K562 (cell line): ENCODE measurements around the gene ADAT1. TPM values are rescaled to one million over a fixed set of nuclear protein-coding genes. Genes with fewer than 3 reads are reported as not detected.
A peak's percentile ranks its signal among the peaks of the same experiment; 100 is the strongest.

Source experiments
- ATAC-seq: fragments of 200-7000 bp; cut with Tn5 transposase; 3 replicates; pipeline ENCODE4 v1.9.1; 2020; ENCODE audit warnings: moderate library complexity
- BruUV-seq: library from RNA; stranded (reverse); fragments of 400-500 nt; replicated peaks from 2 replicates; lab custom pipeline; 2021; lab: Mats Ljungman, UMichigan
- CTCF ChIA-PET: fragments of 300-600 bp; formaldehyde crosslinking; extraction: SDS; loops from one replicate; lab custom pipeline; 2021; ENCODE audit warnings: low intra/inter-chr PET ratio; lab: Yijun Ruan, JAX
- POLR2A ChIA-PET: fragments of 300-600, 350-650 bp; sonication (Branson Sonifier 250); formaldehyde crosslinking; extraction: SDS; loops from one replicate; lab custom pipeline; 2021; ENCODE audit warnings: antibody characterized with exemption, inconsistent platforms; lab: Yijun Ruan, JAX
- DNase-seq, 4 experiments: peaks; one replicate each; pipeline versions ENCODE4 v3.0.0 to v3.0.0-alpha.2; 2011 to 2018; ENCODE audit warnings: low spot score in 3 of 4, mixed read lengths in 3 of 4; ENCODE audit errors: extremely low read depth in 1 of 4
- FAIRE-seq: peaks from 2 replicates; lab custom pipeline; 2011; peaks lifted over from hg19 to GRCh38; lab: Jason Lieb, UNC
- H2AFZ ChIP-seq: 2 replicates; pipeline ENCODE4 v1.6.0; 2011; ENCODE audit warnings: low read depth, low read length, control low read depth, inconsistent platforms
- H3K27ac ChIP-seq: fragments of 200-600 bp; 3 replicates; pipeline ENCODE4 v1.8.0; 2011; ENCODE audit warnings: low read depth, mild to moderate bottlenecking, control low read depth, inconsistent platforms, low read length, moderate library complexity, mixed read lengths; ENCODE audit errors: extremely low read depth
- H3K27me3 ChIP-seq, 2 experiments: fragments of 300-600 bp in 1 of 2; 2 replicates in 1 of 2; 3 replicates in 1 of 2; pipeline versions ENCODE4 v1.6.0 to v1.8.0; 2011; ENCODE audit warnings: inconsistent platforms in 2 of 2, low read length in 2 of 2, mild to moderate bottlenecking in 1 of 2, mixed read lengths in 1 of 2, moderate library complexity in 1 of 2; ENCODE audit not compliant: control insufficient read depth in 2 of 2, insufficient read depth in 2 of 2
- H3K36me3 ChIP-seq: fragments of 300-600 bp; 3 replicates; pipeline ENCODE4 v1.8.0; 2011; ENCODE audit warnings: mild to moderate bottlenecking, low read length, inconsistent platforms; ENCODE audit not compliant: control insufficient read depth, insufficient read depth
- H3K4me1 ChIP-seq, 2 experiments: fragments of 200-600 bp in 1 of 2; replicated peaks in 1 of 2; 2 replicates in 1 of 2; 3 replicates in 1 of 2; pipeline versions ENCODE4 v1.5.1 to v1.8.0; 2011; ENCODE audit warnings: inconsistent platforms in 2 of 2, low read length in 2 of 2, mild to moderate bottlenecking in 1 of 2, mixed read lengths in 1 of 2, moderate library complexity in 1 of 2; ENCODE audit not compliant: control insufficient read depth in 2 of 2, insufficient read depth in 2 of 2
- H3K4me2 ChIP-seq: 2 replicates; pipeline ENCODE4 v1.6.1; 2011; ENCODE audit warnings: low read length, control low read depth, inconsistent platforms, mixed read lengths; ENCODE audit not compliant: insufficient read depth
- H3K4me3 ChIP-seq: fragments of 200-600 bp; sonication (generic), shearing (Covaris generic); 2 replicates; pipeline ENCODE4 v1.5.1; 2016; ENCODE audit warnings: control low read depth, inconsistent platforms
- H3K79me2 ChIP-seq: fragments of 200-600 bp; 3 replicates; pipeline ENCODE4 v1.8.0; 2011; ENCODE audit warnings: low read length, inconsistent platforms; ENCODE audit not compliant: control insufficient read depth, insufficient read depth
- H3K9ac ChIP-seq, 2 experiments: 2 replicates each; pipeline versions ENCODE4 v1.6.0 to v1.6.1; 2011; ENCODE audit warnings: low read depth in 2 of 2, low read length in 2 of 2, control low read depth in 1 of 2, inconsistent platforms in 1 of 2, mild to moderate bottlenecking in 1 of 2, mixed read lengths in 1 of 2; ENCODE audit not compliant: insufficient read depth in 1 of 2
- H3K9me1 ChIP-seq: one replicate; pipeline ENCODE4 v1.6.0; 2011; ENCODE audit warnings: inconsistent platforms, mild to moderate bottlenecking, low read length, moderate library complexity; ENCODE audit not compliant: control insufficient read depth, insufficient read depth
- H3K9me3 ChIP-seq: replicated peaks from 2 replicates; pipeline ENCODE4 v1.5.1; 2011; ENCODE audit warnings: low read depth, low read length, inconsistent platforms; ENCODE audit not compliant: control insufficient read depth, insufficient read depth
- H4K20me1 ChIP-seq: replicated peaks from 2 replicates; pipeline ENCODE4 v1.6.1; 2011; ENCODE audit warnings: low read length, inconsistent platforms, mixed read lengths; ENCODE audit not compliant: control insufficient read depth, insufficient read depth
- CSDE1 ChIP-seq, 2 experiments: fragments of 450-650 bp; IDR thresholded peaks; 2 replicates each; pipeline ENCODE4 v1.6.1; 2016; ENCODE audit warnings: mild to moderate bottlenecking in 1 of 2
- KLF16 ChIP-seq: IDR thresholded peaks from 2 replicates; pipeline ENCODE4 v1.6.1; 2016; ENCODE audit warnings: antibody characterized with exemption
- OTX1 ChIP-seq: fragments of 450-650 bp; formaldehyde crosslinking; IDR thresholded peaks from 2 replicates; pipeline ENCODE4 v1.4.0; 2022; ENCODE audit warnings: mild to moderate bottlenecking
- PRMT5 ChIP-seq: sonication (generic); formaldehyde crosslinking; IDR thresholded peaks from 2 replicates; pipeline ENCODE4 v1.5.0; 2020; ENCODE audit warnings: missing genetic modification reagents
- RAD21 ChIP-seq, 2 experiments: fragments of 250-450 bp in 1 of 2; fragments of 450-650 bp in 1 of 2; sonication (Bioruptor Pico) in 1 of 2; formaldehyde crosslinking in 1 of 2; IDR thresholded peaks in 1 of 2; conservative IDR thresholded peaks in 1 of 2; 2 replicates each; pipeline versions ENCODE4 v1.4.0 to v1.8.0; 2020 to 2022; ENCODE audit warnings: mild to moderate bottlenecking in 2 of 2, moderate library complexity in 1 of 2
- RBM25 ChIP-seq: fragments of 200-400 bp; formaldehyde crosslinking; IDR thresholded peaks from 2 replicates; pipeline ENCODE4 v1.6.1; 2018; ENCODE audit warnings: low read length, low read depth, moderate library complexity; ENCODE audit not compliant: severe bottlenecking
- SOX6 ChIP-seq: fragments of 450-650 bp; IDR thresholded peaks from 2 replicates; pipeline ENCODE4 v1.6.1; 2014; ENCODE audit warnings: mild to moderate bottlenecking
- TBL1XR1 ChIP-seq, 2 experiments: IDR thresholded peaks; 2 replicates each; pipeline ENCODE4 v1.6.1; 2012; ENCODE audit warnings: improper control_type of control experiment in 2 of 2, low read length in 2 of 2, mild to moderate bottlenecking in 1 of 2
- ZNF561 ChIP-seq: fragments of 450-650 bp; formaldehyde crosslinking; conservative IDR thresholded peaks from 2 replicates; pipeline ENCODE4 v1.4.0; 2020; ENCODE audit warnings: mild to moderate bottlenecking, moderate library complexity
- ZNF668 ChIP-seq: fragments of 250-450 bp; sonication (Bioruptor Pico); IDR thresholded peaks from 2 replicates; pipeline ENCODE4 v1.8.0; 2022; ENCODE audit warnings: mild to moderate bottlenecking, inconsistent platforms
- ZNF717 ChIP-seq: fragments of 250-450 bp; sonication (Bioruptor Pico); IDR thresholded peaks from 2 replicates; pipeline ENCODE4 v1.5.0; 2021
- ZNF76 ChIP-seq: fragments of 250-450 bp; sonication (Bioruptor Pico); IDR thresholded peaks from 2 replicates; pipeline ENCODE4 v1.4.0; 2020; ENCODE audit warnings: mild to moderate bottlenecking, moderate library complexity, borderline replicate concordance
- WGBS: fragments of 100-300 bp; shearing (Covaris generic); methylation state at CpG from one replicate; pipeline ENCODE4 v1.1.6; 2016; ENCODE audit warnings: low coverage, mixed read lengths; ENCODE audit not compliant: insufficient coverage; ENCODE audit errors: missing lambda C conversion rate; 5-methylcytosine and 5-hydroxymethylcytosine counted together
- in situ Hi-C: fragments of 300-500 bp; cut with MboI; formaldehyde crosslinking; loops from 4 replicates; pipeline ENCODE4 v1.15.0; 2018; ENCODE audit warnings: inconsistent platforms, mixed read lengths
- intact Hi-C: fragments of 100-400 bp; cut with micrococcal nuclease; formaldehyde crosslinking; loops from 2 replicates; pipeline ENCODE4 v1.14.2; 2022
- polyA plus RNA-seq, 8 experiments: library from polyadenylated mRNA; depleted of rRNA in 4 of 8; stranded (reverse) in 5 of 8; unstranded in 3 of 8; fragments of >200 nt; fragmentation: Nextera tagmentation in 2 of 8; fragmentation: Illumina TruSeq in 1 of 8; extraction: Ambion mirVana in 2 of 8; extraction: Trizol in 1 of 8; gene quantifications; 2 replicates each; pipeline versions ENCODE4 v1.2.1 to v1.2.3, GENCODE V29; 2011 to 2014; ENCODE audit warnings: inconsistent platforms in 1 of 8, missing spikeins in 1 of 8
- total RNA-seq, 7 experiments: library from RNA; depleted of rRNA in 6 of 7; stranded (reverse); fragments of >200 nt in 6 of 7; fragmentation: Illumina TruSeq in 2 of 7; extraction: Trizol in 2 of 7; gene quantifications; 2 replicates each; pipeline versions ENCODE4 v1.2.1 to v1.2.3, GENCODE V29; 2011 to 2021; ENCODE audit warnings: low replicate concordance in 1 of 7
- TF ChIP-seq, protein P1 (sequence below): sonication (generic); formaldehyde crosslinking; IDR thresholded peaks from 2 replicates; pipeline ENCODE4 v1.8.0; 2022; ENCODE audit warnings: mild to moderate bottlenecking, missing genetic modification reagents
- TF ChIP-seq, protein P2 (sequence below), 3 experiments: fragments of 200-800 bp in 1 of 3; sonication (Bioruptor generic) in 1 of 3; sonication (generic) in 1 of 3; formaldehyde crosslinking in 1 of 3; IDR thresholded peaks; 2 replicates each; pipeline versions ENCODE4 v1.6.1 to v1.8.0; 2016 to 2022; ENCODE audit warnings: mild to moderate bottlenecking in 2 of 3, missing compliant biosample characterization in 2 of 3, missing genetic modification characterization in 2 of 3, missing genetic modification reagents in 1 of 3
- TF ChIP-seq, protein P3 (sequence below): fragments of 250-450 bp; sonication (Bioruptor Pico); IDR thresholded peaks from 2 replicates; pipeline ENCODE4 v1.5.0; 2020; ENCODE audit warnings: mild to moderate bottlenecking, borderline replicate concordance

The ADAT1 gene
- total and polyA plus RNA-seq, 9 of the 15 experiments (the other 6 are each of a cell fraction or from before 2014, with no cell fraction given): 16.0 to 36.7 (median 28.2) TPM

DNA sequence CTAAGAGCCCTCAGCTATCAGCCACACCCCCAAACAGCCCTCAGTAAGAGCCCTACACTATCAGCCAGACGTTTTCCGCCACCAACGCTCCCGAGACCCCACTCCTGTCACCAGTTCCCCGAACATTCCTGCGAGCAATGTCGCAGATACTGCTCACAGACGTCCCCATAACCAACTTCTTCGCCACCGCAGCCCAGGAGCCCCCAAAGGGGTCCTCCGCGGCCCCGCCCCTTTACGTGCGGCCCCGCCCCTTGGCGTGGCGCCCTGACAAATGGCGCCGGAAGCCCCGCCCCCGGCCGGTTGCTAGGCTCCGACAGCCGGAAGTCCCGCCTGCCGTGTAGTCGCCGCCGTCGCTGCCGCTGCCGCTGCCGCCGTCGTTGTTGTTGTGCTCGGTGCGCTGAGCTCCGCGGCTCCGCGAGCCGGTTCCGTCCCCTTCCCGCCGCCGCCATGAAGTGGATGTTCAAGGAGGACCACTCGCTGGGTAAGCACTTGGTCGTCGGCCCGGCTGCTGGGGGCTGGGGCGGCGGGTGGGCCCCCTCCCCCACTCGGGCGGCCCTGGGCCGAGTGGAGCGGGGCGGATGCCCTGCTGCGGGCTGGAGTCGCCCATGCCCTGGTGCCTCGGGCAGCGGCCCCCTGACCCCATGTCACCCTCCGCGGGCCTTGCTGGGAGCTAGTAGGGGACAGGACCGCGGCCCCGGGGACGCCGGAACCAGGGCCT, 56.9 kb downstream of the ADAT1 start, which contains the start of gene GABARAPL2 (continued):
- TF ChIP-seq, protein P1, sequence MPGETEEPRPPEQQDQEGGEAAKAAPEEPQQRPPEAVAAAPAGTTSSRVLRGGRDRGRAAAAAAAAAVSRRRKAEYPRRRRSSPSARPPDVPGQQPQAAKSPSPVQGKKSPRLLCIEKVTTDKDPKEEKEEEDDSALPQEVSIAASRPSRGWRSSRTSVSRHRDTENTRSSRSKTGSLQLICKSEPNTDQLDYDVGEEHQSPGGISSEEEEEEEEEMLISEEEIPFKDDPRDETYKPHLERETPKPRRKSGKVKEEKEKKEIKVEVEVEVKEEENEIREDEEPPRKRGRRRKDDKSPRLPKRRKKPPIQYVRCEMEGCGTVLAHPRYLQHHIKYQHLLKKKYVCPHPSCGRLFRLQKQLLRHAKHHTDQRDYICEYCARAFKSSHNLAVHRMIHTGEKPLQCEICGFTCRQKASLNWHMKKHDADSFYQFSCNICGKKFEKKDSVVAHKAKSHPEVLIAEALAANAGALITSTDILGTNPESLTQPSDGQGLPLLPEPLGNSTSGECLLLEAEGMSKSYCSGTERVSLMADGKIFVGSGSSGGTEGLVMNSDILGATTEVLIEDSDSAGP: no peak
- TF ChIP-seq RBM25 (peak; percentile 55), ZNF76 (CRISPR knock-in tag) (0 out of 2 replicates have a peak, but pooled peaks have one; percentile 50)

DNA sequence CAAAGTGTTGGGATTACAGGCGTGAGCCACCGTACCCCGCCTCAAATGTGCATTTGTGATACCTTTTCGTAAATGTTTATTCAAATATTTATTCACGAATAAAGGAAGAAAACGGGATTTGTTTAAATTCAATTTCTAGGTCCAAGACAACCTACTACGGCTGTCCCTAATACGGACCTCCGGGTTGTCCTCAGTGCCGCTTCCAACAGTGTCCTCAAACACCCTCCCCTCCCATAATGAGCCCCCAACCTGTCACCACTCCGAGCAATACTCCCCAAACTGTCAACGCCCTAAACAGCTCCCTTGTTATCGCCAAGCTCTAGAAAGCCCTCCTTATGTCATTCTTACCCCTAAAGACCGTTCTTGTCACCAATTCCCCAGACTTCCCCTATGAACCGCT, 57.4 kb downstream of the ADAT1 start:
- Histone ChIP-seq H3K36me3 (peaks cover 33% of the 10 kb centered on the region; the same call in 2 of the 3 replicates), H3K9me3 (no peaks in the 10 kb centered on the region), H4K20me1 (peaks cover 7% of the 10 kb centered on the region; the same call in 1 of the 2 replicates), H3K9ac (peak overlapping the region; percentile 73 to 95; a peak in 3 of 4 replicates), H3K4me1 (peaks cover 15 to 31% of the 10 kb centered on the region in 2 experiments; a peak in 4 of 5 replicates), H2AFZ (peak overlapping the region; percentile 98), H3K79me2 (peaks cover 19% of the 10 kb centered on the region), H3K27me3 (no peaks in the 10 kb centered on the region), H3K9me1 (no peaks in the 10 kb centered on the region), H3K4me3 (peak overlapping the region; percentile 95), H3K4me2 (peak overlapping the region; percentile 91), H3K27ac (peak overlapping the region; percentile 74)
- BruUV-seq: no TSS peak
- FAIRE-seq (no peak), DNase-seq (no peak), ATAC-seq (peak; percentile 52)
- CTCF ChIA-PET: no interaction called here
- intact Hi-C loops (loop anchor here (1.0 kb wide), 1 partner anchor 55 kb away; no protein-coding TSS in a partner anchor), in situ Hi-C loops (no loop called here)
- WGBS: 3% methylated on average over 15 of the region's 15 CpGs
- POLR2A ChIA-PET: interaction anchor here (0.6 to 2.0 kb wide), 8 partner anchors 9 to 158 kb away, joined by 3 to 11 read pairs (median 4); partner anchors contain the start of gene ADAT1
- TF ChIP-seq KLF16: no peak
- no peak for TF ChIP-seq CSDE1 (IDR thresholded peaks at IDR 0.05)
- 0 out of 2 replicates have a peak, but pooled peaks have one; percentile 30 for TF ChIP-seq SOX6
- TF ChIP-seq ZNF717 (CRISPR knock-in tag): no peak
- no peak for TF ChIP-seq PRMT5 (CRISPR knock-in tag)
- no peak for TF ChIP-seq RAD21 (CRISPR knock-in tag; conservative IDR thresholded peaks at IDR 0.05 in 1 of 2, IDR thresholded peaks at IDR 0.05 in 1 of 2)
- 0 out of 4 replicates have a peak, but pooled peaks of 1 of the 2 experiments have one; percentile 28 for TF ChIP-seq TBL1XR1 (IDR thresholded peaks at IDR 0.05; ENCODE audit: low read length in 2 of 2)
- no peak for TF ChIP-seq ZNF668 (CRISPR knock-in tag)
- no peak for TF ChIP-seq ZNF561
- TF ChIP-seq OTX1 (CRISPR knock-in tag): 0 out of 2 replicates have a peak, but pooled peaks have one; percentile 21
- TF ChIP-seq, protein P2, sequence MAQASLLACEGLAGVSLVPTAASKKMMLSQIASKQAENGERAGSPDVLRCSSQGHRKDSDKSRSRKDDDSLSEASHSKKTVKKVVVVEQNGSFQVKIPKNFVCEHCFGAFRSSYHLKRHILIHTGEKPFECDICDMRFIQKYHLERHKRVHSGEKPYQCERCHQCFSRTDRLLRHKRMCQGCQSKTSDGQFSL (CRISPR knock-in tag; IDR thresholded peaks at IDR 0.05): no peak
- TF ChIP-seq, protein P2 (tag; IDR thresholded peaks at IDR 0.05): no peak
- TF ChIP-seq, protein P3, sequence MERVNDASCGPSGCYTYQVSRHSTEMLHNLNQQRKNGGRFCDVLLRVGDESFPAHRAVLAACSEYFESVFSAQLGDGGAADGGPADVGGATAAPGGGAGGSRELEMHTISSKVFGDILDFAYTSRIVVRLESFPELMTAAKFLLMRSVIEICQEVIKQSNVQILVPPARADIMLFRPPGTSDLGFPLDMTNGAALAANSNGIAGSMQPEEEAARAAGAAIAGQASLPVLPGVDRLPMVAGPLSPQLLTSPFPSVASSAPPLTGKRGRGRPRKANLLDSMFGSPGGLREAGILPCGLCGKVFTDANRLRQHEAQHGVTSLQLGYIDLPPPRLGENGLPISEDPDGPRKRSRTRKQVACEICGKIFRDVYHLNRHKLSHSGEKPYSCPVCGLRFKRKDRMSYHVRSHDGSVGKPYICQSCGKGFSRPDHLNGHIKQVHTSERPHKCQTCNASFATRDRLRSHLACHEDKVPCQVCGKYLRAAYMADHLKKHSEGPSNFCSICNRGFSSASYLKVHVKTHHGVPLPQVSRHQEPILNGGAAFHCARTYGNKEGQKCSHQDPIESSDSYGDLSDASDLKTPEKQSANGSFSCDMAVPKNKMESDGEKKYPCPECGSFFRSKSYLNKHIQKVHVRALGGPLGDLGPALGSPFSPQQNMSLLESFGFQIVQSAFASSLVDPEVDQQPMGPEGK (CRISPR knock-in tag): no peak
